HepG2 (cell line): Measurements from ENCODE around the gene PIK3CG.
"Not testable (repeated sequence)": the region's sequence is repeated elsewhere in the genome, so short reads cannot be mapped to it uniquely, and the experiment has no call there.

Experiments
- KDM3A ChIP-seq: IDR thresholded peaks from 2 replicates; pipeline ENCODE4 v1.6.1; 2018; ENCODE audit warnings: low read depth, missing compliant biosample characterization
- POLR2A ChIP-seq, 2 experiments: IDR thresholded peaks; 2 replicates each; pipeline ENCODE4 v1.6.1; 2011; ENCODE audit warnings: low read depth in 2 of 2, low read length in 2 of 2, mild to moderate bottlenecking in 1 of 2, moderate library complexity in 1 of 2; ENCODE audit not compliant: insufficient read depth in 1 of 2
- ZNF274 ChIP-seq: sonication (generic); formaldehyde crosslinking; IDR thresholded peaks from 2 replicates; pipeline ENCODE4 v1.5.1; 2020; ENCODE audit warnings: mild to moderate bottlenecking, missing genetic modification reagents
- TF ChIP-seq, protein P1 (sequence below): sonication (generic); formaldehyde crosslinking; IDR thresholded peaks from 2 replicates; pipeline ENCODE4 v1.5.0; 2020; ENCODE audit warnings: missing genetic modification reagents

DNA sequence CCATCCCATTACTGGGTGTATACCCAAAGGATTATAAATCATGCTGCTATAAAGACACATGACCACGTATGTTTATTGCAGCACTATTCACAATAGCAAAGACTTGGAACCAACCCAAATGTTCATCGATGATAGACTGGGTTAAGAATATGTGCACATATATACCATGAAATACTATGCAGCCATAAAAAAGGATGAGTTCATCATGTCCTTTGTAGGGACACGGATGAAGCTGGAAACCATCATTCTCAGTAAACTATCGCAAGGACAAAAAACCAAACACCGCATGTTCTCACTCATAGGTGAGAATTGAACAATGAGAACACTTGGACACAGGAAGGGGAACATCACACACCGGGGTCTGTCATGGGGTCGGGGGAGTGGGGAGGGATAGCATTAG lies 73.0 kb downstream of the PIK3CG start:
- TF ChIP-seq ZNF274 (CRISPR knock-in tag); KDM3A (CRISPR knock-in tag); POLR2A (IDR thresholded peaks at IDR 0.05; ENCODE audit: insufficient read depth in 1 of 2, low read depth in 2 of 2, low read length in 2 of 2): not testable (repeated sequence)
- TF ChIP-seq, protein P1, sequence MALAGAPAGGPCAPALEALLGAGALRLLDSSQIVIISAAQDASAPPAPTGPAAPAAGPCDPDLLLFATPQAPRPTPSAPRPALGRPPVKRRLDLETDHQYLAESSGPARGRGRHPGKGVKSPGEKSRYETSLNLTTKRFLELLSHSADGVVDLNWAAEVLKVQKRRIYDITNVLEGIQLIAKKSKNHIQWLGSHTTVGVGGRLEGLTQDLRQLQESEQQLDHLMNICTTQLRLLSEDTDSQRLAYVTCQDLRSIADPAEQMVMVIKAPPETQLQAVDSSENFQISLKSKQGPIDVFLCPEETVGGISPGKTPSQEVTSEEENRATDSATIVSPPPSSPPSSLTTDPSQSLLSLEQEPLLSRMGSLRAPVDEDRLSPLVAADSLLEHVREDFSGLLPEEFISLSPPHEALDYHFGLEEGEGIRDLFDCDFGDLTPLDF (CRISPR knock-in tag) = not testable (repeated sequence)
